Central memory CD8-positive, alpha-beta T cell (primary cell): ENCODE results near the gene TMEM86A.
"Not testable (repeated sequence)": the region's sequence is repeated elsewhere in the genome, so short reads cannot be mapped to it uniquely, and the experiment has no call there.

Source experiments
- ATAC-seq: fragments of 150-1000 bp; cut with Tn5 transposase; replicated peaks from 2 replicates; pipeline ENCODE4 v1.10.0; 2022; ENCODE audit warnings: mild to moderate bottlenecking, moderate FRiP score, moderate number of reproducible peaks; ENCODE audit not compliant: poor library complexity, severe bottlenecking; ENCODE audit errors: extremely low read depth
- DNase-seq, 2 donors: peaks; one replicate each; pipeline ENCODE4 v3.0.0; 2021; ENCODE audit warnings: low spot score in 2 of 2
- H3K27ac Mint-ChIP-seq: one replicate; pipeline ENCODE4 v1.8.0; 2022; ENCODE audit warnings: low read depth, mild to moderate bottlenecking, moderate library complexity, mixed read lengths
- H3K27me3 Mint-ChIP-seq: one replicate; pipeline ENCODE4 v1.8.0; 2022; ENCODE audit warnings: mixed read lengths
- H3K36me3 Mint-ChIP-seq: one replicate; pipeline ENCODE4 v1.8.0; 2022; ENCODE audit warnings: mild to moderate bottlenecking, moderate library complexity, mixed read lengths; ENCODE audit not compliant: insufficient read depth
- H3K4me1 Mint-ChIP-seq: one replicate; pipeline ENCODE4 v1.8.0; 2022; ENCODE audit warnings: mixed read lengths
- H3K4me3 Mint-ChIP-seq: one replicate; pipeline ENCODE4 v1.8.0; 2022; ENCODE audit warnings: mild to moderate bottlenecking, moderate library complexity, mixed read lengths
- H3K9me3 Mint-ChIP-seq: one replicate; pipeline ENCODE4 v1.8.0; 2022; ENCODE audit warnings: mixed read lengths

Gene TMEM86A, protein sequence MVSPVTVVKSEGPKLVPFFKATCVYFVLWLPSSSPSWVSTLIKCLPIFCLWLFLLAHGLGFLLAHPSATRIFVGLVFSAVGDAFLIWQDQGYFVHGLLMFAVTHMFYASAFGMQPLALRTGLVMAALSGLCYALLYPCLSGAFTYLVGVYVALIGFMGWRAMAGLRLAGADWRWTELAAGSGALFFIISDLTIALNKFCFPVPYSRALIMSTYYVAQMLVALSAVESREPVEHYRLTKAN

DNA sequence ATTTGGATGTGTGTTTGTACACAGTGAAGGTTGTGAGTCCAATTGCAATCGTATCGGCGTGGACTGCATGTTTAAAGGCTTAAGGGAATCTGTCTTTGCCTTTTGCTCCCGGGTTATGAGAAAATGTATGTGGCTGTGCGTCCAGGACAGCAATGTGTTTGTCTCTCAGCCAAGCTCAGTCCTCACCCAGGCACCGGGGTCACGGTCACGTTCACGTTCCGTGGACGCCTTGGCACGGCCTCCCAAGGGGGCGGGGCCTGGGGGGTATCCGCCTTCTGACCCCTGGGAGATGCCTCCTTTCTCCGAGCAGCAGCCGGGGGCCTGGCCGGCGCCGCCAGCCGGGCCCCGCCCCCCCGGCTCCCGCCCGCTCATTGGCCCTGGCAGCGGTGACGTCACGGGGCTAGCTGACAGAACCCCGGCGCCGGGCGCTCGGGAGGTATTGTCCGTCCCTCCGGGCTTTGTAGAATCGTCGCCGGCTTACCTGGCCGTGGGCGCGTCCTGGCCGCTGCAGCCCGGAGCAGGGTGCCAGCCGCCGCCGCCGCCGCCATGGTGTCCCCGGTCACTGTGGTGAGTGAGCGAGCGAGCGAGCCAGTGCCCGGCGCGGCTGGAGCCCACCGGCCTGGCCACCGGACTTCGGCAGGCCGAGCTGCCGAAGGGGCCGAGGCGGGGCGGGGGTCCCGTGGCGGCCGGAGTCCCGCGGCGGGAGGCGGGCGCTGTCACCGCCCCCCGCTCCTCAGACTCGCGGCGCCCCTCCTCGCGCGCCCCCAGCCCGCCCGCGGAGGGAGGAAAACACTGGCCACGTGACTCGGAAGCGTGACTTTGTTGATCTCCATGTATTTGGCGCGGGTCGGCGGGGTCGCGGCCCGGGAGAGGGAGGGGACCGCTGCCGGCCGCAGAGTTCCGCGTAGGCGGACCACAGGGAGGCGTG, at the start of gene TMEM86A:
TMEM86A (plus strand) TSS at position 439 of the 928 bp plus-strand sequence; CDS start at position 547, 108 bp downstream.
- no peaks in the 10 kb centered on the region for H3K27me3 Mint-ChIP-seq
- H3K4me3 Mint-ChIP-seq: peak within 1 kb of the TSS; percentile 70
- H3K9me3 Mint-ChIP-seq: no peaks in the 10 kb centered on the region
- H3K27ac Mint-ChIP-seq: peak within 1 kb of the TSS; percentile 63
- H3K4me1 Mint-ChIP-seq: peaks cover 24% of the 10 kb centered on the region
- ATAC-seq (peak; percentile 89), DNase-seq (peak; percentile 77 to 81)
- peaks cover 5% of the 10 kb centered on the region for H3K36me3 Mint-ChIP-seq

DNA sequence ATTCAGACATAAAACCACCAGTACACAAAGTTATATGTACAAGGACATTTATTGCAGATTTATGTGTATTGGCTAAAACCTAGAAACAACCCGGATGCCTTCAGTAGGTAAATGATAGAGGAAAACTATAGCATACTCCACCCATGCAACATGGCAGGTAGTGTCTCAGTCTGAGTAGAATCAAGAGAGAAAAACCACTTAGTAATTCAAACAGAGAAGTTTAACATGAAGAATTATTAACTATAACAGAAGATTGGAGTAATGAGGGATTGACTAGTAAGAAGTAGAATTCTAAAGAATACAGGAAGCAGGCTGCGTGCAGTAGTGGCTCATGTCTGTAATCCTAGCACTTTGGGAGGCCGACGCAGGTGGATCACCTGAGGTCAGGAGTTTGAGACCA, 48.2 kb upstream of the TMEM86A start:
- no peak for ATAC-seq

DNA sequence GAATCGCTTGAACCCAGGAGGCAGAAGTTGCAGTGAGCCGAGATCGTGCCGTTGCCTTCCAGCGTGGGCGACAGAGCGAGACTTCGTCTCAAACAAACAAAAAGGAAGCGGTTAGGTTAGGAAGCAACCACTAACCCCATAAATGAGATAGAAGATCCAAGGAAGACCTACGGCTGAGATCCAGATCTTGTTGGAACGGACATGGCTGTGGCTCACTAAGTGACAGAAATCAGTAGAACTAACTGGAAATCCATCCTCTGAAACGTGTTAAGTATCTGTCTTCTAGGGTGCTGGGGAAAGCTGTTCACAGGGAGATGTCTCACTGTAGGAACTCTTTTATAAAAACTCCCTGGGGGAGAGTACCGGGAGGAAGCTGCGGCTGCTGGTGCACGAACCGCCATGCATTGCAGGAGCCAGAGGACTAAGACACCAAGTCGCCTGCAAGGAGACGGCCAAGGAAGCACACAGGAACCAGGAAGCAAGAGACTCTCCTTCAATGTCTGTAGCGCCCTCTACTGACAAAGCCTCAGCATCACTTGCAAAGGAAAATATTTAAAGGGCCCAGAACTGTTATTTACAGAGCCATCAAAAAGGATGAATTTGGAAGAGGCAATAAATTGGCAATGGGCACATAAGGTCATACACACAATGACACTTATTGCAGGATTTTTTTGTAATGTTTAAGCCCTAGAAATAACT, 47.6 kb upstream of the TMEM86A start:
- Mint-ChIP-seq H3K27ac (no peak overlapping the region), H3K36me3 (no peaks in the 10 kb centered on the region), H3K9me3 (no peaks in the 10 kb centered on the region), H3K4me3 (no peak overlapping the region), H3K4me1 (no peaks in the 10 kb centered on the region), H3K27me3 (no peaks in the 10 kb centered on the region)
- ATAC-seq (no peak), DNase-seq (no peak)

More for the DNA sequence above, 48.2 kb upstream of the TMEM86A start:
- DNase-seq: no peak
- no peaks in the 10 kb centered on the region for H3K4me1 Mint-ChIP-seq
- H3K27me3 Mint-ChIP-seq: no peaks in the 10 kb centered on the region
- no peak overlapping the region for H3K27ac Mint-ChIP-seq
- H3K36me3 Mint-ChIP-seq: no peaks in the 10 kb centered on the region
- no peak overlapping the region for H3K4me3 Mint-ChIP-seq
- H3K9me3 Mint-ChIP-seq: no peaks in the 10 kb centered on the region

DNA sequence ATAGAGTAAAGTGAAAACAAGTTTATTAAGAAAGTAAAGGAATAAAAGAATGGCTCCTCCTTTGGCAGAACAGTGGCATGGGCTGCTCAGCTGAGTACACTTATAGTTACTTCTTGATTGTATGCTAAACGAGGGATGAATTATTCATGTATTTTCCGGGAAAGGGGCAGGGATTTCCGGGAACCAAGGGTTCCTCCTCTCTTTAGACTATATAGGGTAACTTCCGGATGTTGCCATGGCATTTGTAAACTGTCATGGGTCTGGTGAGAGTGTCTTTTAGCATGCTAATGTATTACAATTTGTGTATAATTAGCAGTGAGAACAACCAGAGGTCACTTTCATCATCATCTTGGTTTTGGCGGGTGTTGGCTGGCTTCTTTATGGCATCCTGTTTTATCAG, 40.9 kb upstream of the TMEM86A start:
- Mint-ChIP-seq H3K27ac (no peak overlapping the region), H3K27me3 (peaks cover 23% of the 10 kb centered on the region), H3K36me3 (no peaks in the 10 kb centered on the region), H3K4me3 (no peak overlapping the region), H3K9me3 (no peaks in the 10 kb centered on the region), H3K4me1 (no peaks in the 10 kb centered on the region)
- no peak for DNase-seq
- no peak for ATAC-seq

DNA sequence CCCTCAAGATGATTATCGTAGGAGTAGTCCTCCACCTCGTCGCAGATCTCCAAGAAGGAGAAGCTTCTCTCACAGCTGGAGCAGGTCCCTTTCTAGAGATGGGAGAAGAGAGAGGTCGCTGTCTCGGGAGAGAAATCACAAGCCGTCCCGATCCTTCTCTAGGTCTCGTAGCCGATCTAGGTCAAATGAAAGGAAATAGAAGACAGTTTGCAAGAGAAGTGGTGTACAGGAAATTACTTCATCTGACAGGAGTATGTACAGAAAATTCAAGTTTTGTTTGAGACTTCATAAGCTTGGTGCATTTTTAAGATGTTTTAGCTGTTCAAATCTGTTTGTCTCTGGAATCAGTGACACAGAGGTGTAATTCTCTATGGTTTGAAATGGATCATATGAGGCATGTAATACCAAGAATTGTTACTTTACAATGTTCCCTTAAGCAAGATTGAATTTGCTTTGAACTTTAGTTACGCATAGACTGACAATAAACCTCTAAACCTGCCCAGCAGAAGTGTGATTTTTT, 33.2 kb upstream of the TMEM86A start:
- H3K9me3 Mint-ChIP-seq, H3K27ac Mint-ChIP-seq, DNase-seq, H3K4me3 Mint-ChIP-seq, ATAC-seq, H3K36me3 Mint-ChIP-seq: not testable (repeated sequence)
- Mint-ChIP-seq H3K4me1 (peaks cover 11% of the 10 kb centered on the region), H3K27me3 (peaks cover 10% of the 10 kb centered on the region)

DNA sequence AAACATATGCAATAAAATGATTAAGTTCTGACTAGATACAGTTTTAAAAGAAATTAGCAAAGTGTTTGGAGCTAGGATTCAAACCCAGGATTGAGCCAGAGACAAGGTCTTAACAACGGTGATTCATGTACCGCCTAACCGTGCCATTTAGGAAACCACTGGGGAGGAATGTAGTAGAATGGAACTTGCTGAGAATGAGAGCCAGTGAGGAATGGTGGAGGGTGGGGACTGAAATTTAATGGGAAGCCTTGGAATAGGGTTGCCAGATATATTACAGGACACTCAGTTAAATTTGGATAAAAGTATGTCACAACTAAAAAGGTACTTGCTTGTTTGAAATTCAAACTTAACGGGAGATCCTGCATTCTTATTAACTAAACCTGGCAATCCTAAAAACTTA, 30.4 kb upstream of the TMEM86A start:
- ATAC-seq: no peak
- Mint-ChIP-seq H3K4me1 (peaks cover 24% of the 10 kb centered on the region), H3K9me3 (no peaks in the 10 kb centered on the region), H3K27me3 (no peaks in the 10 kb centered on the region), H3K4me3 (no peak overlapping the region), H3K36me3 (no peaks in the 10 kb centered on the region), H3K27ac (no peak overlapping the region)
- DNase-seq: no peak

DNA sequence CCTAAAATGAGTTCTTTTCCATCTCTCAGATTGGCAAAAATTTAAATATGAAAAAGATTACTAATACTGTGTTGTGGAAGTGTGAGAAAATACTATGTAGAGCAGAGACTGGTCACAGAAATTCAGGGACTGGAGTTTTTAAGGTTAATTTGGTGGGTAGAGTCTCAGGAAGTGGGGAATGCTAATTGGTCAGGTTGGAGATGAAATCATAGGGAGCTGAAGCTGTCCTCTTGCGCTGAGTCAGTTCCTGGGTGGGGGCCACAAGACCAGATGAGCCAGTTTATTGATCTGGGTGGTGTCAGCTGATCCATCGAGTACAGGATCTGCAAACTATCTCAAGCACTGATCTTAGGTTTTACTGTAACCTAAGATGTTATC, 29.4 kb upstream of the TMEM86A start:
- no peak for ATAC-seq
- no peak overlapping the region for H3K4me3 Mint-ChIP-seq
- H3K27ac Mint-ChIP-seq: peak overlapping the region; percentile 52

DNA sequence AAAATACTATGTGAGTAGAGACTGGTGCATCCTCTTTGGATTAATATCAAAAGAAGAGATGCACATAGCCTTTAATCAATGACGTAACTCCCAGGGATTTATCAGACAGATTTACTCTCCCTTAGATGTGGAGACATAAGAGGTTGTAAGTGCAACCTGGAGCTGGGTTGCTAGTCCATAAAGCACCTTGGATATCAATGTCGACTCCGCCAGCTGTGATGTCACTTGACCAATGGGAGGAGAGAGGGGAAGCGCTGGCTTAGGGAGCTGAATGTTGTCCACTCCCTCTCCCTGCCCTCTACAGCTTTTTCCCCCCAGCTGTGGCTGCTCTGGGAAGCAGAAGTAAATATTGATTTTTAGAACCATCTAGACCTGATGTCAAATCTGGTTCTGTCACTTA, 28.9 kb upstream of the TMEM86A start:
- Mint-ChIP-seq H3K36me3 (no peaks in the 10 kb centered on the region), H3K27ac (no peak overlapping the region), H3K9me3 (no peaks in the 10 kb centered on the region), H3K4me1 (peaks cover 24% of the 10 kb centered on the region), H3K4me3 (no peak overlapping the region), H3K27me3 (no peaks in the 10 kb centered on the region)
- DNase-seq (no peak), ATAC-seq (no peak)

More for the DNA sequence above, 29.4 kb upstream of the TMEM86A start:
- Mint-ChIP-seq H3K36me3 (no peaks in the 10 kb centered on the region), H3K9me3 (no peaks in the 10 kb centered on the region), H3K27me3 (no peaks in the 10 kb centered on the region), H3K4me1 (peaks cover 24% of the 10 kb centered on the region)
- no peak for DNase-seq

DNA sequence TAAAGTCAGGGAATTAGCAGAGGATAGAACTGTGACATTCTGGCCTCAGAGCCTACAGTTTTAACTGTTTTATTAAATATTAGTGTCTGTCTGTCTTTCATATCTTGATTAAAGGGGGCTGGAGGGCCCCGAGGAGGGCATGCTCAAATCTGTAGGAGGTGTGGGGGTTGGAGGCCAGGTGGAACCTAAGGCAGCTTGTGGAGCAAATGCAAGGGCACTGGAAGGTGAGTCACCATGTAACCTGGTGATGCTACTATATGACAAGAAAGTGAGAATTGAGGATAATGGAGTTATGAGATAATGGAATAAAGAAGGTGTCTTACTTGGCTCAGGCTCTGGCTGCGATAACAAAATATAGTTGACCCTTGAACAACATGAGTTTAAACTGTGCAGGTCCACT, 27.3 kb upstream of the TMEM86A start:
- Mint-ChIP-seq H3K9me3 (no peaks in the 10 kb centered on the region), H3K4me1 (peaks cover 24% of the 10 kb centered on the region), H3K27ac (peak overlapping the region; percentile 44), H3K27me3 (no peaks in the 10 kb centered on the region), H3K36me3 (no peaks in the 10 kb centered on the region), H3K4me3 (no peak overlapping the region)
- ATAC-seq (no peak), DNase-seq (no peak)

DNA sequence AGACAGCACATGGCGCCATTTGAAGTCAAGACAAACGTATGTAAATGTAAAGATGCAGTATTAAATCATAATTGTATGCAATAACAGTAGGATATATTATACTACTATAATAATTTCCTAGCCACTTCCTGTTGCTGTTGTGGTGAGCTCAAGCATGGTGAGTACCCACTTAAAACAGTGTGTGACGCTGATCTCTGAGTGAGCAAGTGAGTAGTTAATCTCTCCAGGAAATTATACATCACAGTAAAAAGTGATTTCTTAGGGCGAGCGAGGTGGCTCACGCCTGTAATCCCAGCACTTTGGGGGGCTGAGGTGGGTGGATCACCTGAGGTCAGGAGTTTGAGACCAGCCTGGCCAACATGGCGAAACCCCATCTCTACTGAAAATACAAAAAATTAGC, 26.4 kb upstream of the TMEM86A start:
- H3K4me1 Mint-ChIP-seq: peaks cover 24% of the 10 kb centered on the region
- not testable (repeated sequence) for H3K36me3 Mint-ChIP-seq, H3K9me3 Mint-ChIP-seq, H3K27me3 Mint-ChIP-seq
- ATAC-seq (peak; percentile 100), DNase-seq (peak; percentile 15 to 45)
- peak overlapping the region; percentile 67 for H3K4me3 Mint-ChIP-seq
- H3K27ac Mint-ChIP-seq: peak overlapping the region; percentile 93

DNA sequence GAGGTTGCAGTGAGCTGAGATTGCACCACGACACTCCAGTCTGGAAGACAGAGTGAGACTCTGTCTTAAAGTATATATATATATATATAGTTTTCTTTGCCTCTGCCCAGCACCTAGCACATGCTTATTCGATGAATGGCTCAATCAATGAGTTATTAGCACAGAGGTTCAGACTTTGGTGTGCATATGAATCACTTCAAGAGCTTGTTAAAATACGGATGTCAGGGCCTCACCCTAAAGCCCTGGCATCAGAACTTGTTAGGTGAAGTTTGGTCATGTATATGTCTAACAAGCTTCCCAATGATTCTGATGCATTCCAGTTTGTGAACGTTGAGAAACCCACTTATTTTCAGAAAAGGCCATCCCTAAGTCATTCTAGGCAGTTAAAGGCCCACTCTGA, 21.8 kb upstream of the TMEM86A start:
- Mint-ChIP-seq H3K4me1 (peaks cover 6% of the 10 kb centered on the region), H3K4me3 (no peak overlapping the region), H3K27ac (no peak overlapping the region), H3K36me3 (no peaks in the 10 kb centered on the region), H3K27me3 (no peaks in the 10 kb centered on the region), H3K9me3 (no peaks in the 10 kb centered on the region)
- ATAC-seq (no peak), DNase-seq (no peak)

DNA sequence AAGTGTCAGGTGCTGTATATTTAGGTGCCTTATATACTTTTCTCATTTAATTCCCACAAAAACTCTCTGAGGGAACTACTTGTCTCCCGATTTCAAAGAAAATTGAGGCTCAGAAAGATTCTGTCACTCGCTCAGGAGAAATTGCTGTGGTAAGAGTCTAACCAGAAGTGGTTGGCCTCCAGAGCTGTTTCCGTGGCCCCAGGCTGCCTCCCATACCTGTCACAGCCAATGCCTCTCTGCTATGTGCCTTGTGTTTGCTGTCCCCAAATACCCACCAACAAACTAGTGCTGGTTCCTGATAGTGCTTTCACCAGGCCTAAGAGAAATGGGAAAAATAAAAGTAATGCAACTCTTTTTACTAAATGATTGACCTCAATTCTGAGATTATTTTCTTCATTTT, 21.0 kb upstream of the TMEM86A start:
- H3K27me3 Mint-ChIP-seq: no peaks in the 10 kb centered on the region
- H3K9me3 Mint-ChIP-seq: no peaks in the 10 kb centered on the region
- H3K4me3 Mint-ChIP-seq: no peak overlapping the region
- DNase-seq (no peak), ATAC-seq (no peak)
- H3K4me1 Mint-ChIP-seq: peaks cover under 1% of the 10 kb centered on the region
- no peak overlapping the region for H3K27ac Mint-ChIP-seq
- no peaks in the 10 kb centered on the region for H3K36me3 Mint-ChIP-seq
